Activated CD8-positive, alpha-beta memory T cell treated with anti-CD3 and anti-CD28 coated beads, Interleukin-2, amount 50 U/mL, for 4 hours (primary cell): ENCODE data around the gene PRRT1.
"Not testable (repeated sequence)": the region's sequence is repeated elsewhere in the genome, so short reads cannot be mapped to it uniquely, and the experiment has no call there.

Source experiments
- DNase-seq: peaks from one replicate; pipeline ENCODE4 v3.0.0-alpha.2; 2020

The PRRT1 gene

DNA sequence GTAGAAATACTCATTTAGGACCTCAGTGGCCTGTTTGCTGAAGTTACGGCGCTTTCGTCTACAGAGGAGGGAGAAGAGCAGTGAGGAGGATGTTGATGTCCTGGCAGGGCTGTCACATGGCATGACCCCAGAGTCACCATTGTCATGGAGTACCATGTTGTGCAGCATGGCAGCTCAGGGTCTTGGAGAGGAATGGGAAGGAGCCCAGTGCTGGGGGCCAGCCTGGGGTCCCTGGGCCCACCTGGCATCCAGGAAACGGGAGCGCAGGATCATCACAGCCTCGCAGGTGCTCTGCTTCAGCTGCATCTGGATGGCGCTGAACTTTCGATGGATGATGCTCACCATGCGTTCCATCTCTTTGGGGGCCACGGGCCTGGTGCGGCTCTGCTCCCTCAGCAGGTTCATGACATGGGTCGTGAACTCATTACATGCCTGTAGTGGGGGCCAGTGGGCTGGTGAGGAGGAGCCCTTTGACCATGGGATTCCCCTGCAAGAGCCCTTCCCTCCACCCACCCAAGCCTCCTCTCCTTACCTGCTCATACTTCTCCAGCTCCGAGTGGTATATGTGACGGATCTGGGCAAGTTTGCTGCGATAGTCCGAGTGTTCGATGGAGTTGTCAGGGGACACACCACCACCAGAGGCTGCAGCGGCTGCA is 36.1 kb upstream of the PRRT1 start:
- DNase-seq: not testable (repeated sequence)

DNA sequence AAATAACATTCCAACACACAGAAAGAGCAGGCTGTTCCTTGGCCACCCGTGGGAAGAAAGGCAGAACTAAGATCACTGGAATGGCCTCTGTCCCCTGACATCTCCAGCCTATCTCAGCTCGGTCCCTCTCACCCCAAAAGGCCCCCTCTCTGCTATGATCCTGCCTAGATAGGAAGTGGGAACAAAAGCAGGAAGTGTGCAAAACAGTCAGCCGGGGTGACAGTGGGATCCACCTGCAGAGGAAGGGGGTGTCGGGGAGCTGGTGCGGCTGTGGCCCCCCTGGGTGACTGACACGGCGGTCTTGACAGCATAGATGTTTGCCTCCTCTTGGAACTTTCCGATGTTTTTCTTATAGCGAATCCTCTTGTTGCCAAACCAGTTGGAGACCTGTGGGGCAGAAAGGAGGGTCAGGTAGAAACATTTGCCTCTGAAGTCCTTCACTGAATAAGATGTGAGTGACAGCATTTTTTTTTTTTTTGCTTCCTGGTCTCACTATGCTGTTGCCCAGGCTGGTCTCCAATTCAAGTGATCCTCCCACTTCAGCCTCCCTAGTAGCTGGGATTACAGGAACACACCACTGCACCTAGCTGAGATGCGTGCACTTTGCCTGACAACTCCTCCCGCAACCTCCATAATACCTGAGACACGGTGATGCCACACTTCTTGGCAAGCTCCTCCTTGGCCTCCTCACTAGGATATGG is 35.4 kb upstream of the PRRT1 start:
- no peak for DNase-seq

DNA sequence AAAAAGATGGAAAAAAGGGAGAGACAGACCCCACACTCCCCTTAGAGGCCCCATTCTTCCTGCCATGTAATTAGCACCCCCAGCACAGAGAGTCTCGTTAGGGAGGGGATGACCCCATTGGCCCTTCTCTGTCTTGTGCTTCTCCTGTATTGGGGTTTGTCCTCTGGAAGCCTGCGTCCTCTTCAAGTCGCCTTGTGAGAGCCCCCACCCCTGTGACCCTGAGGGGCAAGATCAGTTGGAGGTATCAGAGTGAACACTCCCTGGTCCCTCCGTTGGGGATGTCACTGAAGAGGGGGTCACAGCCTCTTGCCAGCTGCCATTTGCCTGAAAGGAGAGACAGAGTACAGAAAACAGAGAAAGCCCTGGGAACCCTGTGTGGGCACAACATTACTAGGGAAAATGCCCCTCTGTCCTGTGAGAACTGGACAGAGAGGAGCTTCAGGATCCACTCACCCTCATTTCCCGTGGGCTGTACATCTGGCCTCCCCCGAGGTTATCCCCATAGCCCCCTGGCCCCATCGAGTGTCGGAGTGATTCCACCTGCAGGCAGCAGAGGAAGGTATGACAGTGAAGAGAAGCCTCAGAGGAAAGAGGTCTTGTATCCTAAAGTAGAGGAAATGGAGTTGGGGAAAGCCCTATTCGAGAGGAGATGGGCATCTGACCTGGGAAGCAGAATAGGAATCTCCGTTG is 34.6 kb upstream of the PRRT1 start:
- not testable (repeated sequence) for DNase-seq

DNA sequence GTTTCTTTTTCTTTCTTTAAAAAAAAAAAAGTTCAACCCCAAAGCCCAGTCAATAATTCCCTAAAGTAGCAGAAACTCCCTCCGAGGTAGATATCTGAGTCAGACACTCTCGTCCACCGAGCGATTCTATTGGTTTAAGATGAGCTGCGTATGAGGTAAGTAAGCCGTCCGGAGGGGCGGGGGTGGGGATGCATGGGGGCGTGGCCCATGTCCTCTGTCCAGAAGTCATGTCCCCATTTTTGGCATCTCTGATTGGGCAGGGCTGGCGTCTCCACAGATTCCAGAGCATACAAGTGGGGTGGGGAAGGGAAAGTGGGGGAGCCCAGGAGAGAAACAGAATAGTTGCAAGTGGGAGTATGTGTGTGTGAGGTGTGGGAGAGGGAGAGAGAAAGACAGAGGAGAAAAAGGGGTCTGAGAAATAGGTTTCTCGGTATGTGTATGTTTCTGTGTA is 34.0 kb upstream of the PRRT1 start:
- peak; percentile 43 for DNase-seq

- no peak for DNase-seq
Observed at GRCh38 chr6:32184084-32184640, 32.4 kb upstream of the PRRT1 start, which contains the start of gene AGER. AGER (minus strand) TSS chr6:32184253; CDS start chr6:32184222, 31 bp downstream.

DNA sequence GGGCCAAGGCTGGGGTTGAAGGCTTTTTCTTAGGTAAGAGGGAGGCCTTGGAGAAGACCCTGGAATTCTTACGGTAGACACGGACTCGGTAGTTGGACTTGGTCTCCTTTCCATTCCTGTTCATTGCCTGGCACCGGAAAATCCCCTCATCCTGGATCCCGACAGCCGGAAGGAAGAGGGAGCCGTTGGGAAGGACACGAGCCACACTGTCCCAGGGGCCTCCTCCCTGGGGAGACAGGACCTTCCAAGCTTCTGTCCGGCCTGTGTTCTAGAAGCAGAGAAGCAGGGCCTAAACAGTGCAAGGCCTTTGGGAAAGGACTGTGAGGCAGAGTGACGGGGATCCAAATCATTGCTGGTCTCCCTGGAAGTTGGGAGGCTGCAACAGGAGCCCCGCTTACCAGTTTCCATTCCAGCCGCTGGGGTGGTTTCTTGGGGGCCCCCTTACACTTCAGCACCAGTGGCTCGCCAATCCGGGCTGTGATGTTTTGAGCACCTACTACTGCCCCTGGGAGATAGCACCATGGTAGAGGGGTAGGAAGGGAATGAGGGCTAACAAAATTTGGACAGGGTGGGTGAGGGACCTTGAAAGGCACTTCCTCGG is 31.8 kb upstream of the PRRT1 start:
- no peak for DNase-seq

GRCh38 chr6:32183030-32183429 is 31.3 kb upstream of the PRRT1 start:
- DNase-seq: no peak

GRCh38 chr6:32182555-32182981 is 30.8 kb upstream of the PRRT1 start:
- DNase-seq: no peak

DNA sequence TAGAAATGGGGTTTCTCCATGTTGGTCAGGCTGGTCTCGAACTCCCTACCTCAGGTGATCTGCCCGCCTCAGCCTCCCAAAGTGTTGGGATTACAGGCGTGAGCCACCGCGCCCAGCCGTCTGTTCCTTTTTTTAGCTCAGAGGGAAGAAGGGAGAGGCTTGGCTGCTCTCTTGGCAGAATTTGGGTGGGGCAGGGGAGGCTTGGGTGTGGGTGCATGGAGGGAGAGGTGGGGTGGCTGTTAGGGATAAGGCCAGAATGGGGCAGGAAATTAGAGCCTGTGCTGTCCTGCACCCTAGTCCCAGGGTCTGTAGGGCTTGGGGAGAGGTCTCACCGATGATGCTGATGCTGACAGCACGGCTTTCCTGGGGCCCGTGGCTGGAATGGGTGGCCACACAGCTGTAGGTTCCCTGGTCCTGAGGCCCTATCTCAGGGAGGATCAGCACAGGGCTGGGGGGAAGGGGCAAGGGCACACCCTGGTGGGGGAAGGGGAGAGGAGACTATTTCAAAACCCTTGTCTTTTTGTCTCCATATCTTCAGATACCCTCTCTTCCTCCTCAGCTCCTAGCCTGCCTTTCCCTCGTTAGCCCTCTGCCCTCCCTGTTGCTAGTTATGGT is 30.3 kb upstream of the PRRT1 start:
- DNase-seq: no peak

GRCh38 chr6:32181148-32181702 is 29.5 kb upstream of the PRRT1 start:
- no peak for DNase-seq

DNA sequence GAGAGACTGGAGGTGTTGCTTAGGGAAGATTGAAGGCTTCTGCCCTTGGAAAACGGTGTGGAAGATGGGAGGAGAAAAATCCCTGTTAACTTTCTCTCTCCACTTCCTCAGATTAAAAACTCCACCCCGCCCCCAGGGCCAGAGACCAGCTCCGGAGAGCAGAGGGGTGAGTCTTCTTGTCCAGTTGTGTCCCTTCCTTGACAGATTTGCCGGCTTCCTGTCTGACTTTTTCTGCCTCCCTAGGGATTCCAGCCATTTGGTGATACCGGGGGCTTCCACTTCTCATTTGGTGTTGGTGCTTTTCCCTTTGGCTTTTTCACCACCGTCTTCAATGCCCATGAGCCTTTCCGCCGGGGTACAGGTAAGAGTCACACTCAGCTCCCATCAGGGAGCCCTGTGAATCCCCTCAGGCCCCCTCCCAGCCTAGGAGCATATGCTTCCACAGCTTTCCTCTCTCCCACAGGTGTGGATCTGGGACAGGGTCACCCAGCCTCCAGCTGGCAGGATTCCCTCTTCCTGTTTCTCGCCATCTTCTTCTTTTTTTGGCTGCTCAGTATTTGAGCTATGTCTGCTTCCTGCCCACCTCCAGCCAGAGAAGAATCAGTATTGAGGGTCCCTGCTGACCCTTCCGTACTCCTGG is 28.1 kb upstream of the PRRT1 start:
- no peak for DNase-seq

- DNase-seq: no peak
Observed at GRCh38 chr6:32178547-32179440, 27.1 kb upstream of the PRRT1 start.

GRCh38 chr6:32177788-32178546 is 26.2 kb upstream of the PRRT1 start, which contains the start of gene RNF5:
RNF5 (plus strand) TSS chr6:32178405; CDS start chr6:32178512, 107 bp downstream.
- DNase-seq: peak; percentile 87

GRCh38 chr6:32177183-32177787 is 25.5 kb upstream of the PRRT1 start:
- DNase-seq: peak; percentile 30

- no peak for DNase-seq
Observed at GRCh38 chr6:32176476-32177182, 24.9 kb upstream of the PRRT1 start.

GRCh38 chr6:32175711-32176475 is 24.2 kb upstream of the PRRT1 start, which contains the start of gene AGPAT1:
AGPAT1 (minus strand) TSS chr6:32176084; CDS start chr6:32171496, 4,588 bp downstream.
- peak; percentile 96 for DNase-seq

- no peak for DNase-seq
Observed at GRCh38 chr6:32175322-32175710, 23.6 kb upstream of the PRRT1 start.

- no peak for DNase-seq
Observed at GRCh38 chr6:32174416-32174815, 22.7 kb upstream of the PRRT1 start.
